GM12878 (cell line): ENCODE results near the gene STXBP5.

Experiments used
- CTCF ChIP-seq, 3 experiments: IDR thresholded peaks in 2 of 3; conservative IDR thresholded peaks in 1 of 3; 2 replicates each; pipeline ENCODE4 v1.5.1; 2011; ENCODE audit warnings: low read depth in 3 of 3, low read length in 3 of 3, mild to moderate bottlenecking in 3 of 3, control low read depth in 2 of 3, moderate library complexity in 2 of 3, inconsistent platforms in 1 of 3, mixed read lengths in 1 of 3; ENCODE audit not compliant: control insufficient read depth in 2 of 3, insufficient read depth in 1 of 3; ENCODE audit errors: extremely low read depth in 1 of 3
- FOXM1 ChIP-seq: IDR thresholded peaks from 2 replicates; pipeline ENCODE4 v1.6.1; 2012; ENCODE audit warnings: low read depth, mild to moderate bottlenecking, inconsistent platforms, low read length, moderate library complexity
- IKZF2 ChIP-seq, 2 experiments: fragments of 450-650 bp; IDR thresholded peaks; 2 replicates each; pipeline ENCODE4 v1.6.1; 2017; ENCODE audit warnings: mild to moderate bottlenecking in 2 of 2, moderate library complexity in 2 of 2
- MXI1 ChIP-seq: fragments of 150-350 bp; IDR thresholded peaks from 2 replicates; pipeline ENCODE4 v1.6.1; 2011; ENCODE audit warnings: low read depth, mild to moderate bottlenecking, inconsistent platforms, low read length, improper control_type of control experiment
- NR2C2 ChIP-seq: IDR thresholded peaks from 2 replicates; pipeline ENCODE4 v1.6.1; 2011; ENCODE audit warnings: borderline replicate concordance, low read depth; ENCODE audit not compliant: control insufficient read depth, insufficient read length
- POLR2A ChIP-seq: IDR thresholded peaks from 2 replicates; pipeline ENCODE4 v1.6.1; 2011; ENCODE audit warnings: low read depth, mild to moderate bottlenecking, low read length
- TAF1 ChIP-seq: IDR thresholded peaks from 2 replicates; pipeline ENCODE4 v1.6.1; 2011; ENCODE audit warnings: mild to moderate bottlenecking, low read depth, low read length, borderline replicate concordance

DNA sequence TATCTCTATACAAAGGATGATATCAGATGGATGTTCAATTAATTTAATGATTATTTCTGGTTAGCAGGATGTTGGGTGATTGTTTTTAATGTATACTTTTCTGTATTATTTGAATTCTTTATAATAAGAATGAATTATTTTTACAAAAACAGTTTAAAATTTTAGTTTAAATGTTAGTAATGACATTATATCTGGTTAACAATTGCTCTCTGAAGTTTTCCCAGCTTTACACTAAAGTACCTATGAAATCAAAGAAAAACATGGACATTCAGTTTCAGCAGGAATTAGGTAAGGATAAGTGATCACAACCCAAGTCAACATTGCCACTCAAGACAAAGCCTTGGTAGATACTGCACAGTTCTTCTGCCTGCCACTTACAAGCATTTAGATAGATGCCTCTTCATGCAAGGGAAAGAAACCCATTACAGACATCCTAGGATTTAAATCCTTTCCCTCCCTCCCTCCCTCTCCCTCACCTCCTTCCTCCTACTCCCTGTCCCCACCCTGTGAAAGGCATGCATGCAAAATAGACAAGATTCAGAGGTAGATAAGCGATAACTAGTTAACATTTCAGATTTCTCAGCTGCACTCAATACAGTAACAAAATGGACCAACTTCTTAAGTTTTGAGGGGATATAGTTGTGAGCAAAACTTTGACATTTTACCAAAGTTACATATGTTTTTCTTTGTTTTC is 143.8 kb downstream of the STXBP5 start:
- TF ChIP-seq CTCF (IDR thresholded peaks at IDR 0.05 in 2 of 3, conservative IDR thresholded peaks at IDR 0.05 in 1 of 3; ENCODE audit: control insufficient read depth in 2 of 3, extremely low read depth in 1 of 3, insufficient read depth in 1 of 3, low read depth in 3 of 3, low read length in 3 of 3), result no peak
- no peak for TF ChIP-seq POLR2A
- no peak for TF ChIP-seq TAF1
- TF ChIP-seq IKZF2 (IDR thresholded peaks at IDR 0.05), result no peak
- no peak for TF ChIP-seq NR2C2
- TF ChIP-seq FOXM1, result no peak
- no peak for TF ChIP-seq MXI1
